GM23338 (cell line): Measurements from ENCODE around the gene HCN2. TPM values are rescaled to one million over a fixed set of nuclear protein-coding genes. Genes with fewer than 3 reads are reported as not detected.

Source experiments
- CREB1 ChIP-seq: fragments of 250-450 bp; sonication (Bioruptor Pico); IDR thresholded peaks from 2 replicates; pipeline ENCODE4 v1.5.0; 2020; ENCODE audit warnings: low read depth, mild to moderate bottlenecking, moderate library complexity
- EZH2 ChIP-seq: fragments of 200-600 bp; sonication (generic); IDR thresholded peaks from one replicate; pipeline ENCODE4 v1.8.0; 2017; ENCODE audit warnings: antibody characterized with exemption, mild to moderate bottlenecking, low read depth; ENCODE audit not compliant: unreplicated experiment
- EZH2phosphoT487 ChIP-seq: fragments of 200-600 bp; sonication (generic); IDR thresholded peaks from one replicate; pipeline ENCODE4 v1.8.1; 2018; ENCODE audit warnings: antibody characterized with exemption; ENCODE audit not compliant: unreplicated experiment
- JUNB ChIP-seq: IDR thresholded peaks from one replicate; pipeline ENCODE4 v1.6.1; 2016; ENCODE audit warnings: antibody characterized with exemption; ENCODE audit not compliant: unreplicated experiment
- NANOG ChIP-seq: IDR thresholded peaks from 2 replicates; pipeline ENCODE4 v1.6.1; 2016; ENCODE audit warnings: antibody characterized with exemption, borderline replicate concordance
- STAT1 ChIP-seq: IDR thresholded peaks from one replicate; pipeline ENCODE4 v1.6.1; 2016; ENCODE audit warnings: antibody characterized with exemption; ENCODE audit not compliant: unreplicated experiment
- ZNF114 ChIP-seq: fragments of 250-450 bp; sonication (Bioruptor Pico); IDR thresholded peaks from 2 replicates; pipeline ENCODE4 v1.5.0; 2020; ENCODE audit warnings: mild to moderate bottlenecking, moderate library complexity
- polyA plus RNA-seq: library from polyadenylated mRNA; unstranded; fragments of >200 nt; fragmentation: Nextera tagmentation; extraction: Ambion mirVana; gene quantifications from 2 replicates; pipeline ENCODE4 v1.2.1, GENCODE V29; 2016
- total RNA-seq: library from RNA; depleted of rRNA; stranded (reverse); fragments of >200 nt; shearing (Covaris generic); gene quantifications from 2 replicates; pipeline ENCODE4 v1.2.3, GENCODE V29; 2014
- TF ChIP-seq, protein P1 (sequence below): fragments of 250-450 bp; sonication (Bioruptor Pico); IDR thresholded peaks from 2 replicates; pipeline ENCODE4 v1.5.0; 2020; ENCODE audit warnings: mild to moderate bottlenecking, moderate library complexity
- TF ChIP-seq, protein P2 (sequence below): IDR thresholded peaks from one replicate; pipeline ENCODE4 v1.6.1; 2018; ENCODE audit warnings: antibody characterized with exemption; ENCODE audit not compliant: unreplicated experiment

HCN2 gene
- total and polyA plus RNA-seq, 2 experiments from 2014 or later = 0.06 to 2.9 TPM

DNA sequence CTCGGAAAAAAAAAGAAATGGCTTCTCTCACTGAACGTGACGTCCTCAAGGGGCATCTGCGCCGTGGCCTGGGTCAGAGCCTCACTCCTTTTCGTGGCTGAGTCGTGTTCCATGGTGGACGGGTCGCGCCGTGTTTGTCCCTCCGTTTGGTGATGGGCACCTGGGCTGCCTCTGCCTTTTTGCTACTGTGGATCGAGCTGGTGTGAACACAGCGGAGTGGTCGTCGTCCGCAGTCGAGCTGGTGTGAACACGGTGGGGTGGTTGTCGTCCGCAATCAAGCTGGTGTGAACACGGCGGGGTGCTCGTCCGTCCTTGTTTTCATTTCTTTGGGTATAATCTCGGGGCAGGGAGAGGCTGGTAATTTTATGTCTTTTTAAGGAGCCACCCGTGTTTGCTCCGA is 11.6 kb downstream of the HCN2 start (continued):
- TF ChIP-seq, protein P1, sequence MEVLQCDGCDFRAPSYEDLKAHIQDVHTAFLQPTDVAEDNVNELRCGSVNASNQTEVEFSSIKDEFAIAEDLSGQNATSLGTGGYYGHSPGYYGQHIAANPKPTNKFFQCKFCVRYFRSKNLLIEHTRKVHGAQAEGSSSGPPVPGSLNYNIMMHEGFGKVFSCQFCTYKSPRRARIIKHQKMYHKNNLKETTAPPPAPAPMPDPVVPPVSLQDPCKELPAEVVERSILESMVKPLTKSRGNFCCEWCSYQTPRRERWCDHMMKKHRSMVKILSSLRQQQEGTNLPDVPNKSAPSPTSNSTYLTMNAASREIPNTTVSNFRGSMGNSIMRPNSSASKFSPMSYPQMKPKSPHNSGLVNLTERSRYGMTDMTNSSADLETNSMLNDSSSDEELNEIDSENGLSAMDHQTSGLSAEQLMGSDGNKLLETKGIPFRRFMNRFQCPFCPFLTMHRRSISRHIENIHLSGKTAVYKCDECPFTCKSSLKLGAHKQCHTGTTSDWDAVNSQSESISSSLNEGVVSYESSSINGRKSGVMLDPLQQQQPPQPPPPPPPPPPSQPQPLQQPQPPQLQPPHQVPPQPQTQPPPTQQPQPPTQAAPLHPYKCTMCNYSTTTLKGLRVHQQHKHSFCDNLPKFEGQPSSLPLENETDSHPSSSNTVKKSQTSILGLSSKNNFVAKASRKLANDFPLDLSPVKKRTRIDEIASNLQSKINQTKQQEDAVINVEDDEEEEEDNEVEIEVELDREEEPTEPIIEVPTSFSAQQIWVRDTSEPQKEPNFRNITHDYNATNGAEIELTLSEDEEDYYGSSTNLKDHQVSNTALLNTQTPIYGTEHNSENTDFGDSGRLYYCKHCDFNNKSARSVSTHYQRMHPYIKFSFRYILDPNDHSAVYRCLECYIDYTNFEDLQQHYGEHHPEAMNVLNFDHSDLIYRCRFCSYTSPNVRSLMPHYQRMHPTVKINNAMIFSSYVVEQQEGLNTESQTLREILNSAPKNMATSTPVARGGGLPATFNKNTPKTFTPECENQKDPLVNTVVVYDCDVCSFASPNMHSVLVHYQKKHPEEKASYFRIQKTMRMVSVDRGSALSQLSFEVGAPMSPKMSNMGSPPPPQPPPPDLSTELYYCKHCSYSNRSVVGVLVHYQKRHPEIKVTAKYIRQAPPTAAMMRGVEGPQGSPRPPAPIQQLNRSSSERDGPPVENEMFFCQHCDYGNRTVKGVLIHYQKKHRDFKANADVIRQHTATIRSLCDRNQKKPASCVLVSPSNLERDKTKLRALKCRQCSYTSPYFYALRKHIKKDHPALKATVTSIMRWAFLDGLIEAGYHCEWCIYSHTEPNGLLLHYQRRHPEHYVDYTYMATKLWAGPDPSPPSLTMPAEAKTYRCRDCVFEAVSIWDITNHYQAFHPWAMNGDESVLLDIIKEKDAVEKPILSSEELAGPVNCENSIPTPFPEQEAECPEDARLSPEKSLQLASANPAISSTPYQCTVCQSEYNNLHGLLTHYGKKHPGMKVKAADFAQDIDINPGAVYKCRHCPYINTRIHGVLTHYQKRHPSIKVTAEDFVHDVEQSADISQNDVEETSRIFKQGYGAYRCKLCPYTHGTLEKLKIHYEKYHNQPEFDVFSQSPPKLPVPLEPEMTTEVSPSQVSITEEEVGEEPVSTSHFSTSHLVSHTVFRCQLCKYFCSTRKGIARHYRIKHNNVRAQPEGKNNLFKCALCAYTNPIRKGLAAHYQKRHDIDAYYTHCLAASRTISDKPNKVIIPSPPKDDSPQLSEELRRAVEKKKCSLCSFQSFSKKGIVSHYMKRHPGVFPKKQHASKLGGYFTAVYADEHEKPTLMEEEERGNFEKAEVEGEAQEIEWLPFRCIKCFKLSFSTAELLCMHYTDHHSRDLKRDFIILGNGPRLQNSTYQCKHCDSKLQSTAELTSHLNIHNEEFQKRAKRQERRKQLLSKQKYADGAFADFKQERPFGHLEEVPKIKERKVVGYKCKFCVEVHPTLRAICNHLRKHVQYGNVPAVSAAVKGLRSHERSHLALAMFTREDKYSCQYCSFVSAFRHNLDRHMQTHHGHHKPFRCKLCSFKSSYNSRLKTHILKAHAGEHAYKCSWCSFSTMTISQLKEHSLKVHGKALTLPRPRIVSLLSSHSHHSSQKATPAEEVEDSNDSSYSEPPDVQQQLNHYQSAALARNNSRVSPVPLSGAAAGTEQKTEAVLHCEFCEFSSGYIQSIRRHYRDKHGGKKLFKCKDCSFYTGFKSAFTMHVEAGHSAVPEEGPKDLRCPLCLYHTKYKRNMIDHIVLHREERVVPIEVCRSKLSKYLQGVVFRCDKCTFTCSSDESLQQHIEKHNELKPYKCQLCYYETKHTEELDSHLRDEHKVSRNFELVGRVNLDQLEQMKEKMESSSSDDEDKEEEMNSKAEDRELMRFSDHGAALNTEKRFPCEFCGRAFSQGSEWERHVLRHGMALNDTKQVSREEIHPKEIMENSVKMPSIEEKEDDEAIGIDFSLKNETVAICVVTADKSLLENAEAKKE (CRISPR knock-in tag) = no peak
- no peak for TF ChIP-seq CREB1 (CRISPR knock-in tag)
- TF ChIP-seq EZH2 = no peak
- no peak for TF ChIP-seq JUNB
- no peak for TF ChIP-seq ZNF114 (CRISPR knock-in tag)
- no peak for TF ChIP-seq EZH2phosphoT487
- TF ChIP-seq, protein P2, sequence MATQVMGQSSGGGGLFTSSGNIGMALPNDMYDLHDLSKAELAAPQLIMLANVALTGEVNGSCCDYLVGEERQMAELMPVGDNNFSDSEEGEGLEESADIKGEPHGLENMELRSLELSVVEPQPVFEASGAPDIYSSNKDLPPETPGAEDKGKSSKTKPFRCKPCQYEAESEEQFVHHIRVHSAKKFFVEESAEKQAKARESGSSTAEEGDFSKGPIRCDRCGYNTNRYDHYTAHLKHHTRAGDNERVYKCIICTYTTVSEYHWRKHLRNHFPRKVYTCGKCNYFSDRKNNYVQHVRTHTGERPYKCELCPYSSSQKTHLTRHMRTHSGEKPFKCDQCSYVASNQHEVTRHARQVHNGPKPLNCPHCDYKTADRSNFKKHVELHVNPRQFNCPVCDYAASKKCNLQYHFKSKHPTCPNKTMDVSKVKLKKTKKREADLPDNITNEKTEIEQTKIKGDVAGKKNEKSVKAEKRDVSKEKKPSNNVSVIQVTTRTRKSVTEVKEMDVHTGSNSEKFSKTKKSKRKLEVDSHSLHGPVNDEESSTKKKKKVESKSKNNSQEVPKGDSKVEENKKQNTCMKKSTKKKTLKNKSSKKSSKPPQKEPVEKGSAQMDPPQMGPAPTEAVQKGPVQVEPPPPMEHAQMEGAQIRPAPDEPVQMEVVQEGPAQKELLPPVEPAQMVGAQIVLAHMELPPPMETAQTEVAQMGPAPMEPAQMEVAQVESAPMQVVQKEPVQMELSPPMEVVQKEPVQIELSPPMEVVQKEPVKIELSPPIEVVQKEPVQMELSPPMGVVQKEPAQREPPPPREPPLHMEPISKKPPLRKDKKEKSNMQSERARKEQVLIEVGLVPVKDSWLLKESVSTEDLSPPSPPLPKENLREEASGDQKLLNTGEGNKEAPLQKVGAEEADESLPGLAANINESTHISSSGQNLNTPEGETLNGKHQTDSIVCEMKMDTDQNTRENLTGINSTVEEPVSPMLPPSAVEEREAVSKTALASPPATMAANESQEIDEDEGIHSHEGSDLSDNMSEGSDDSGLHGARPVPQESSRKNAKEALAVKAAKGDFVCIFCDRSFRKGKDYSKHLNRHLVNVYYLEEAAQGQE = no peak
- TF ChIP-seq NANOG = no peak
- TF ChIP-seq STAT1 = no peak
